ENCODE measurements around the gene TMPRSS2.

- TF ChIP-seq CTCF (tag by site-specific recombination; IDR thresholded peaks at IDR 0.05) (no peak), ZNF530 (tag by site-specific recombination; IDR thresholded peaks at IDR 0.05; ENCODE audit: low read depth) (no peak), PATZ1 (tag by site-specific recombination; IDR thresholded peaks at IDR 0.05) (no peak), ZNF121 (tag by site-specific recombination; IDR thresholded peaks at IDR 0.05) (no peak), ZNF366 (tag by site-specific recombination; conservative IDR thresholded peaks at IDR 0.05) (0 out of 2 replicates have a peak, but pooled peaks have one; percentile 30), PRDM10 (tag by site-specific recombination; IDR thresholded peaks at IDR 0.05) (no peak), ZNF548 (tag by site-specific recombination; IDR thresholded peaks at IDR 0.05) (no peak)
Observed at GRCh38 chr21:41418956-41419680, 88.8 kb downstream of the TMPRSS2 start.

Data from HEK293 (cell line).